Measurements from ENCODE around the gene GNAQ. TPM values are rescaled to one million over a fixed set of nuclear protein-coding genes. Genes with fewer than 3 reads are reported as not detected.

Gene GNAQ
- polyA plus RNA-seq, 3 donors: 8.3 to 51.0 (median 9.6) TPM

DNA sequence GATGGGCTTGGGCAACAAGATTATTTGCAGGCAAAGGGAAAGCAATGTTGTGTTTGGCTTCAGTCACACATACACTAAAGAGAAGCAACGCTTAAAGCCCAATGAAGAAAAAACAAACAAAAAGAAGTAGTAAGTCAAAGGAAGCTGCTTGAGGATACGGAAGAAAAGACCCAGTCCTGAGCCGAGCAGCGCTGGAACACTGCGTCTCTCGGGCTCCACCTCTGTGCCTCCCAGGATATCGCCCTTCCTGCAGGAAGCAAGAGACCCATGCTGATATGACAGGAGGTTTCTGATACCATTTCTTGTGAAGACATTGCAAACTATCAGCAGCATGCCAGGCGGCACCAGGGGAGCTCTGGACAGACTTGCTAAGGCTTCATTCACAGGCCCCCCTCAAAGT, 9.9 kb downstream of the GNAQ start:
- H3K4me2 ChIP-seq (replicated peaks; ENCODE audit: extremely low read depth, low read length, poor library complexity, severe bottlenecking): peak overlapping the region; percentile 78
- H3K9ac ChIP-seq (ENCODE audit: insufficient read depth, low read length, poor library complexity, severe bottlenecking): peak overlapping the region; percentile 47
- DNase-seq: no peak
- H3K9me3 Mint-ChIP-seq: no peaks in the 10 kb centered on the region
- TF ChIP-seq, protein P1, sequence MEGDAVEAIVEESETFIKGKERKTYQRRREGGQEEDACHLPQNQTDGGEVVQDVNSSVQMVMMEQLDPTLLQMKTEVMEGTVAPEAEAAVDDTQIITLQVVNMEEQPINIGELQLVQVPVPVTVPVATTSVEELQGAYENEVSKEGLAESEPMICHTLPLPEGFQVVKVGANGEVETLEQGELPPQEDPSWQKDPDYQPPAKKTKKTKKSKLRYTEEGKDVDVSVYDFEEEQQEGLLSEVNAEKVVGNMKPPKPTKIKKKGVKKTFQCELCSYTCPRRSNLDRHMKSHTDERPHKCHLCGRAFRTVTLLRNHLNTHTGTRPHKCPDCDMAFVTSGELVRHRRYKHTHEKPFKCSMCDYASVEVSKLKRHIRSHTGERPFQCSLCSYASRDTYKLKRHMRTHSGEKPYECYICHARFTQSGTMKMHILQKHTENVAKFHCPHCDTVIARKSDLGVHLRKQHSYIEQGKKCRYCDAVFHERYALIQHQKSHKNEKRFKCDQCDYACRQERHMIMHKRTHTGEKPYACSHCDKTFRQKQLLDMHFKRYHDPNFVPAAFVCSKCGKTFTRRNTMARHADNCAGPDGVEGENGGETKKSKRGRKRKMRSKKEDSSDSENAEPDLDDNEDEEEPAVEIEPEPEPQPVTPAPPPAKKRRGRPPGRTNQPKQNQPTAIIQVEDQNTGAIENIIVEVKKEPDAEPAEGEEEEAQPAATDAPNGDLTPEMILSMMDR (IDR thresholded peaks at IDR 0.05): no peak
- no peaks in the 10 kb centered on the region for H3K27me3 Mint-ChIP-seq (ENCODE audit: low read depth in 3 of 3)
- H3K36me3 Mint-ChIP-seq: peaks cover 3 to 5% of the 10 kb centered on the region in 2 donors
- peaks cover 95% of the 10 kb centered on the region for H3K79me2 ChIP-seq (ENCODE audit: insufficient read depth, low read length)
- H4K20me1 ChIP-seq (ENCODE audit: insufficient read depth, low read length): peaks cover 55% of the 10 kb centered on the region
- H2AFZ ChIP-seq (ENCODE audit: insufficient read depth, low read depth, low read length, poor library complexity, severe bottlenecking): peak overlapping the region; percentile 68
- H3K4me1 Mint-ChIP-seq: peaks cover 85% of the 10 kb centered on the region
- peak overlapping the region; percentile 90 to 96 (median 96) for H3K27ac Mint-ChIP-seq
- H3K36me3 ChIP-seq (replicated peaks in 1 of 2; ENCODE audit: control insufficient read depth in 1 of 2, insufficient read depth in 2 of 2, low read length in 2 of 2): no peaks in the 10 kb centered on the region
- no peaks in the 10 kb centered on the region for H3K9me3 ChIP-seq (replicated peaks in 1 of 2; ENCODE audit: control insufficient read depth in 1 of 2, insufficient read depth in 1 of 2, low read length in 2 of 2)
- 4% methylated on average over 7 of the region's 8 CpGs for WGBS (ENCODE audit: insufficient coverage)
- H3K27me3 ChIP-seq (ENCODE audit: control insufficient read depth in 2 of 2, insufficient read depth in 2 of 2, low read length in 2 of 2): no peaks in the 10 kb centered on the region
- H3K27ac ChIP-seq (ENCODE audit: low read depth in 1 of 2, low read length in 2 of 2): peak overlapping the region; percentile 75 to 88
- peak overlapping the region; percentile 70 to 86 for H3K4me3 Mint-ChIP-seq
- intact Hi-C loops (cut with micrococcal nuclease): loop anchor here in 1 of 2 donors (10.0 kb wide), 1 partner anchor 177 kb away; no protein-coding TSS in a partner anchor
- peaks cover 64 to 96% of the 10 kb centered on the region in 2 donors for H3K4me1 ChIP-seq (ENCODE audit: control insufficient read depth in 1 of 2, insufficient read depth in 2 of 2, low read length in 2 of 2)
- peak overlapping the region; percentile 6 to 70 (median 13) for H3K4me3 ChIP-seq (replicated peaks in 1 of 3; ENCODE audit: low read depth in 2 of 3, low read length in 3 of 3)

DNA sequence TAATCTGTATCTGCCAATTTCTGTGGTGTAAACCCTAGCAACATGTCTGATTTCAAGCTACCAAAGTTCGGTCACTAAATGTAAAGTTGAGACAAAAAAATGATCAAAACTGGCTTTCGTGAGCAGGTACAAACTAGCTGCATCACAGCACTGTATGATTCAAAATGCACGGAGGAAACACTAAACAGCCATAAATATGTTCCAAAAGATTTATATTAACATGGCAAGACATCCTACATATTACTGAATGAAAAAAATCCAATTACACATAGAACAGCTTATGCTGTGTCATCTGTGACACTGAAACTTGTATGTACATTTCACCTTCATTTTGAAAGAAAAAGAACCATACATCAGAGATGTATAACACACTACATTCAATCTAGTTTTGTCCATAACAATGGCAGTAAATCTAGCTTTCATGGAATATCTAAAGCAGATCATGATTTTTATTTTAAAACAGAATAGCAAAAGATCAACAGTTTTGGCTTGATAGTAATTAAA, 14.4 kb downstream of the GNAQ start:
- peak overlapping the region in 1 of 2 donors; percentile 54 for H3K27ac ChIP-seq (ENCODE audit: low read depth in 1 of 2, low read length in 2 of 2)
- H3K9me3 ChIP-seq (replicated peaks in 1 of 2; ENCODE audit: control insufficient read depth in 1 of 2, insufficient read depth in 1 of 2, low read length in 2 of 2): no peaks in the 10 kb centered on the region
- H3K4me2 ChIP-seq (replicated peaks; ENCODE audit: extremely low read depth, low read length, poor library complexity, severe bottlenecking): no peak overlapping the region
- DNase-seq: no peak
- H2AFZ ChIP-seq (ENCODE audit: insufficient read depth, low read depth, low read length, poor library complexity, severe bottlenecking): no peak overlapping the region
- no peaks in the 10 kb centered on the region for H3K9me3 Mint-ChIP-seq
- TF ChIP-seq, protein P1 (IDR thresholded peaks at IDR 0.05): no peak
- H3K79me2 ChIP-seq (ENCODE audit: insufficient read depth, low read length): peaks cover 100% of the 10 kb centered on the region
- H3K36me3 Mint-ChIP-seq: peaks cover 3 to 12% of the 10 kb centered on the region in 2 donors
- H3K27me3 ChIP-seq (ENCODE audit: control insufficient read depth in 2 of 2, insufficient read depth in 2 of 2, low read length in 2 of 2): no peaks in the 10 kb centered on the region
- peaks cover 90% of the 10 kb centered on the region for H4K20me1 ChIP-seq (ENCODE audit: insufficient read depth, low read length)
- H3K4me1 Mint-ChIP-seq: peaks cover 69% of the 10 kb centered on the region
- intact Hi-C loops (cut with micrococcal nuclease): no loop called here
- 80% methylated on average over 3 of the region's 3 CpGs for WGBS (ENCODE audit: insufficient coverage)
- no peak overlapping the region for H3K4me3 ChIP-seq (replicated peaks in 1 of 3; ENCODE audit: low read depth in 2 of 3, low read length in 3 of 3)
- H3K4me3 Mint-ChIP-seq: no peak overlapping the region
- no peak overlapping the region for H3K9ac ChIP-seq (ENCODE audit: insufficient read depth, low read length, poor library complexity, severe bottlenecking)
- no peaks in the 10 kb centered on the region for H3K27me3 Mint-ChIP-seq (ENCODE audit: low read depth in 3 of 3)
- H3K4me1 ChIP-seq (ENCODE audit: control insufficient read depth in 1 of 2, insufficient read depth in 2 of 2, low read length in 2 of 2): peaks cover 45 to 86% of the 10 kb centered on the region in 2 donors
- no peaks in the 10 kb centered on the region for H3K36me3 ChIP-seq (replicated peaks in 1 of 2; ENCODE audit: control insufficient read depth in 1 of 2, insufficient read depth in 2 of 2, low read length in 2 of 2)
- H3K27ac Mint-ChIP-seq: peak overlapping the region in 6 of 7 donors; percentile 26 to 76 (median 67)

Data from CD14-positive monocyte (primary cell).